SU-DHL-6 (cell line): ENCODE measurements around the gene ACSF3.

ENCODE experiments used
- CTCF ChIP-seq: fragments of 200-600 bp; sonication (generic); IDR thresholded peaks from one replicate; pipeline ENCODE4 v1.5.1; 2017; ENCODE audit warnings: antibody characterized with exemption, mild to moderate bottlenecking, low read length, moderate library complexity; ENCODE audit not compliant: insufficient read depth, poor library complexity, severe bottlenecking
- EZH2phosphoT487 ChIP-seq: fragments of 200-600 bp; sonication (generic), shearing (Covaris generic); conservative IDR thresholded peaks from 2 replicates; pipeline ENCODE4 v1.6.1; 2018; ENCODE audit warnings: mild to moderate bottlenecking, antibody characterized with exemption, low read length, moderate library complexity, mixed read lengths

GRCh38 chr16:89164847-89165680, 71.4 kb downstream of the ACSF3 start:
- TF ChIP-seq CTCF (no peak), EZH2phosphoT487 (no peak)
